ENCODE measurements around the gene ROR2. TPM values are rescaled to one million over a fixed set of nuclear protein-coding genes. Genes with fewer than 3 reads are reported as not detected.

ROR2 gene
- total RNA-seq, 3 donors from 2014 or later: 3.9 to 56.0 (median 6.5) TPM

DNA sequence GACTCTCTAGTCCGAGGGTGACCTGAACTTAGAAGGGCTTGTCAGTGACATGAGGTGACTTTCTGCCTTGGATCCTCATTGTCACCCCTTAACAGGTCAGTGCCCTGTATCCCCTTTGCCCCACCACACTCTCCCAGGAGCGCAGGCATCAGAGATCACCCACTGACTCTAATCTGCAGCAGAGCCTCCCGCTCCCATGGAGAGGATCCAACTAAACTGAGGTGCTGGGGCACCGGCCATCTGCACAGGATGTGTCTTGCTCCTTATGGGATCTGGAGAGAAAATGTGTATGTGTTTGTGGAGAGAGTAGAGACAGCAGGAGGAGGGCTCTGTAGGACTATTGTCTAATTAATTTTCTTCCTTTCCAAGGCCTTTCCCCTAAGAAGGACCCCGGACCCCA, 213.7 kb downstream of the ROR2 start:
- H3K36me3 ChIP-seq (ENCODE audit: low read depth): no peaks in the 10 kb centered on the region
- no peaks in the 10 kb centered on the region for H3K4me1 ChIP-seq (ENCODE audit: low read depth)
- intact Hi-C loops (cut with DNase I, micrococcal nuclease): loop anchor here in 1 of 2 donors (10.0 kb wide), 1 partner anchor 218 kb away; the partner anchor contains the start of gene ROR2
- H3K4me3 ChIP-seq: no peak overlapping the region
- ATAC-seq (no peak), DNase-seq (no peak)
- TF ChIP-seq, protein P1, sequence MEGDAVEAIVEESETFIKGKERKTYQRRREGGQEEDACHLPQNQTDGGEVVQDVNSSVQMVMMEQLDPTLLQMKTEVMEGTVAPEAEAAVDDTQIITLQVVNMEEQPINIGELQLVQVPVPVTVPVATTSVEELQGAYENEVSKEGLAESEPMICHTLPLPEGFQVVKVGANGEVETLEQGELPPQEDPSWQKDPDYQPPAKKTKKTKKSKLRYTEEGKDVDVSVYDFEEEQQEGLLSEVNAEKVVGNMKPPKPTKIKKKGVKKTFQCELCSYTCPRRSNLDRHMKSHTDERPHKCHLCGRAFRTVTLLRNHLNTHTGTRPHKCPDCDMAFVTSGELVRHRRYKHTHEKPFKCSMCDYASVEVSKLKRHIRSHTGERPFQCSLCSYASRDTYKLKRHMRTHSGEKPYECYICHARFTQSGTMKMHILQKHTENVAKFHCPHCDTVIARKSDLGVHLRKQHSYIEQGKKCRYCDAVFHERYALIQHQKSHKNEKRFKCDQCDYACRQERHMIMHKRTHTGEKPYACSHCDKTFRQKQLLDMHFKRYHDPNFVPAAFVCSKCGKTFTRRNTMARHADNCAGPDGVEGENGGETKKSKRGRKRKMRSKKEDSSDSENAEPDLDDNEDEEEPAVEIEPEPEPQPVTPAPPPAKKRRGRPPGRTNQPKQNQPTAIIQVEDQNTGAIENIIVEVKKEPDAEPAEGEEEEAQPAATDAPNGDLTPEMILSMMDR (IDR thresholded peaks at IDR 0.05): no peak
- no peaks in the 10 kb centered on the region for H3K9me3 ChIP-seq

DNA sequence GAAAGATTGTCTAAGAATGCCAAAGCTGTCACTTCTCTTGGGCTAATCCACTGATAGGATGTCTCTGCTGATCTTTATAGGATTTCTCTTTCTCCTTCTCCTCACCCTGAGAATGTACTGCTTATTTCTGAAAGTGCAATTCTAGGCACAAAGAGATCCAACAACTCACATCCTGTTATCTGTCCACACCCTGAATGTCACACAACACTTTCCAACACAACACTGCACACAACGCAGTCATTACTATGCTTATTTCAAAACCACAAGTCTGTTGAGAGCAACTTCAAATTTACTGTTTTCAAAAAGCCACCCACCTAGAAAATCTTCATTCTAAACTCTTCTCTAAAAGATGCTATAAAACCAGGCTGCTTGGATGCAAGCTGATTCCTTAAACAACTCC, 215.0 kb downstream of the ROR2 start:
- TF ChIP-seq, protein P1 (IDR thresholded peaks at IDR 0.05): no peak
- Histone ChIP-seq H3K36me3 (ENCODE audit: low read depth) (no peaks in the 10 kb centered on the region), H3K9me3 (no peaks in the 10 kb centered on the region), H3K4me3 (no peak overlapping the region), H3K4me1 (ENCODE audit: low read depth) (no peaks in the 10 kb centered on the region)
- DNase-seq (no peak), ATAC-seq (no peak)
- intact Hi-C loops (cut with DNase I, micrococcal nuclease): loop anchor here in 1 of 2 donors (10.0 kb wide), 1 partner anchor 220 kb away; the partner anchor contains the start of gene ROR2

DNA sequence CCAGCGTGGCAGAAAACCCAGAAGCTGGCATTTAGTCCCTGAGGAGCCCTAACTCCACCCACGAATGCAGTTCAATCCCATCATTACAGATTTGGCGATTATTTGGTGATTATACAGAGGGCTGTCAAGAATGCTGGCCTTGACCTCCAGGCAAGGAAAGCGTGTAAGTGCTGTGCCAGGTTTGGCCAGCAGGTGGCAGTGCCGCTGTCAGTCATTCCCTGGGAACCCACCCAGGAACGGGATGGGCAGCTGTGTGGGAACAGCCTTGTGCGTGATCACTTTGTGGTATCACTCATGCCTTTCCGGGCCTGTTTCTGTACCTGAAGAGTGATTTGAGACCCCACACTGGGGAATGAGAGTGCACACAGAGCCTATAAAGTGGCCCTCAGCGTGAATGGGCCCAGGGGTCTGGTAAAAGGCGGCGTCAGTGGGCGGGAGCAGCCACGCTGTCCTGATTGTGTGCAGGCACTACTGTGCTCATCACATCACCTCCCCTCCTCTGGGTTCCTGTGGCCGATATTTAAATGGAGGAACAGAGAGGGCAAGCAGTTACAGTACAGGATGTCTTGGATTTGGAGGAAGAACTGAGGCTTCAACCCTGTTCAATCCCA, 215.6 kb downstream of the ROR2 start:
- H3K36me3 ChIP-seq (ENCODE audit: low read depth): no peaks in the 10 kb centered on the region
- ATAC-seq (peak; percentile 77), DNase-seq (peak in 2 of 3 donors; percentile 81 to 87)
- no peaks in the 10 kb centered on the region for H3K9me3 ChIP-seq
- no peak overlapping the region for H3K4me3 ChIP-seq
- H3K4me1 ChIP-seq (ENCODE audit: low read depth): no peaks in the 10 kb centered on the region
- intact Hi-C loops (cut with DNase I, micrococcal nuclease): loop anchor here in 1 of 2 donors (10.0 kb wide), 1 partner anchor 220 kb away; the partner anchor contains the start of gene ROR2
- TF ChIP-seq, protein P1 (IDR thresholded peaks at IDR 0.05): peak; percentile 94

DNA sequence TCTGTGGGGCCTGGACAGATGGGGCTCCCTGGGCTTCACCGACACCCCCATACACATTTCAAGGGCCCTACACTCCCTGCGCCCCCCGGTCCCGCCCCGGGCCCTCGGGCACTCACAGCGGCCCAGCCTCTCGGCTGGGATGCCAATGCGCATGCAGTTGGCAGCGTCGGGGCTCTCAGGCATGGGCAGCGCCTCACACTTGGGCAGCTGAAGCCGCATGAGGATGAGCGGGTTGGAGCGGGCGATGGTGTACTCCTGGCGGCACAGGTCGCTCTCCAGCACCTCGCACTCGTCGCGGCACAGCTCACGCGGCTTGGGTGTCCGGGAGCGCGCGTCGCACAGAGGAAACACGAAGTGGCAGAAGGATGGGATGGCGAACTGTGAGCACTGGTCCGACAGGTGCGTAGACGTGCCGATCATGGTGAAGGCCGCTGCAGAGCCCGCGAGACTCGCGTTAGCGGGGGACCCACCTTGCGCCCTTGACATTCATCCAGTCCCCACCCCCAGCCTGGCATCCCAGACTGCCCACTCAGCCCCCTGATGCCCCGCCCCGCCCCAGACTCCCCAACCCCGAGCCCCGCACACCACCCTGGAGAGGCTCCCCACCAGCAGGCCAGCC, 216.9 kb downstream of the ROR2 start:
- intact Hi-C loops (cut with DNase I, micrococcal nuclease): loop anchor here in 1 of 2 donors (10.0 kb wide), 1 partner anchor 222 kb away; the partner anchor contains the start of gene ROR2

DNA sequence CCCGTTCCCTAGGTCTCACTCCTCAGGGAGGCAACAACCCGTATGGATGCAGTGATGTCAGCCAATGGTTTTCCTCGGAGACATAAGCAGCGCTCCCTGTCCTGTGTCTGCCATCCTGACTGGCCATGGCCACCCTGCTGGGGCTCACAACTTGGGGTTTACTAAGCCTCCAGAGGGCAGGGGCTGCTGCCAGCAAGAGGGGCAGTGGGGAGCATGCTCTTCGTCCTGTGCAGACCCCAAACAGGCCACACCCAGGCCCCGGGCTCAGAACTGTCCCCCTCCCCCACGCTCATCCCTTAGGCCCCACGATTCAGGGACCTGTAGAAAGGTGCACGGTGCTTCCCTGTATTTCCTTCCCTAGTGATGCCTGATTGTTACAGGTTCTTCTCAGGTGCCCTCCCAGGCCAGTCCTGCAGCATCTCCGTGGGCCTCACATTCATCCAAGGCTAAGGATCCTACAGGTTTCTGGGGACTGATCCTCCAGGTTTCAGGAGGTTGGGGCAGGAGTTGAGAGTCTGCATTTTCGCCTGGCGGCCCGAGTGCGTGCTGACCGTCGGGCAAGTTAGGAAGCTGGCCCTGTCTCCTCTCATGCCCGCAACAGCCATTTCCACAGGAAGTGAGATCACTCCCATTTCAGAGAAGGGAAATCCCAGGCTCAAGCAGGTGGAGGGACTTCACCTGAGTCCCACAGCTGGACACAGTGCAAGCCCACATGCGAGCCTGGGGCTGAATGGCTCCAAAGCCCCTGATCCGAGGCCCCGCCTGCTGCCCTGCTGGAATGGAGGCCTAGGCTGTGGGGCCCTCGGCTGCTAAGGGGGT, 217.6 kb downstream of the ROR2 start:
- no peaks in the 10 kb centered on the region for H3K9me3 ChIP-seq
- intact Hi-C loops (cut with DNase I, micrococcal nuclease): loop anchor here in 1 of 2 donors (10.0 kb wide), 1 partner anchor 222 kb away; the partner anchor contains the start of gene ROR2
- H3K4me1 ChIP-seq (ENCODE audit: low read depth): no peaks in the 10 kb centered on the region
- TF ChIP-seq, protein P1 (IDR thresholded peaks at IDR 0.05): no peak
- ATAC-seq: no peak
- no peak overlapping the region for H3K4me3 ChIP-seq
- H3K36me3 ChIP-seq (ENCODE audit: low read depth): no peaks in the 10 kb centered on the region
- DNase-seq: no peak

More for the DNA sequence above, 216.9 kb downstream of the ROR2 start:
- DNase-seq (no peak), ATAC-seq (no peak)
- TF ChIP-seq, protein P1 (IDR thresholded peaks at IDR 0.05): no peak
- H3K4me3 ChIP-seq: no peak overlapping the region
- H3K4me1 ChIP-seq (ENCODE audit: low read depth): no peaks in the 10 kb centered on the region
- no peaks in the 10 kb centered on the region for H3K9me3 ChIP-seq
- H3K36me3 ChIP-seq (ENCODE audit: low read depth): no peaks in the 10 kb centered on the region

Measured in mucosa of descending colon (tissue), 3 donors.